HL-60 (cell line): ENCODE measurements around the gene SLC7A4.

Experiments used
- DNase-seq, 2 experiments: peaks; one replicate each; pipeline ENCODE4 v3.0.0-alpha.2; 2010 to 2020; ENCODE audit warnings: low read depth in 1 of 2, low spot score in 1 of 2
- H3K27ac ChIP-seq: fragments of 250-450 bp; sonication (Bioruptor Pico); replicated peaks from 2 replicates; pipeline ENCODE4 v1.5.1; 2020; ENCODE audit warnings: mild to moderate bottlenecking, moderate library complexity
- H3K27me3 ChIP-seq: fragments of 250-450 bp; sonication (Bioruptor Pico); 2 replicates; pipeline ENCODE4 v1.5.1; 2021; ENCODE audit warnings: mild to moderate bottlenecking, moderate library complexity; ENCODE audit not compliant: insufficient read depth, poor library complexity, severe bottlenecking
- H3K4me3 ChIP-seq: replicated peaks from 2 replicates; pipeline ENCODE4 v1.5.1; 2011; ENCODE audit warnings: mild to moderate bottlenecking, control low read depth, low read length; ENCODE audit not compliant: insufficient read depth
- CTCF ChIP-seq: IDR thresholded peaks from one replicate; pipeline ENCODE4 v1.5.1; 2011; ENCODE audit warnings: low read length, control low read depth, inconsistent platforms; ENCODE audit not compliant: insufficient read depth
- GABPA ChIP-seq: IDR thresholded peaks from 2 replicates; pipeline ENCODE4 v1.6.1; 2012; ENCODE audit warnings: low read depth
- POLR2AphosphoS5 ChIP-seq: IDR thresholded peaks from 2 replicates; pipeline ENCODE4 v1.6.1; 2012; ENCODE audit warnings: low read depth
- REST ChIP-seq: IDR thresholded peaks from 2 replicates; pipeline ENCODE4 v1.6.1; 2012; ENCODE audit warnings: low read depth; ENCODE audit not compliant: insufficient replicate concordance
- SPI1 ChIP-seq: IDR thresholded peaks from 2 replicates; pipeline ENCODE4 v1.6.1; 2012; ENCODE audit warnings: low read depth, mild to moderate bottlenecking, borderline replicate concordance

Gene SLC7A4

GRCh38 chr22:21015466-21016006 is 16.8 kb downstream of the SLC7A4 start:
- DNase-seq = no peak
- H3K27ac ChIP-seq = no peak overlapping the region
- H3K4me3 ChIP-seq = no peak overlapping the region
- H3K27me3 ChIP-seq = peaks cover 24% of the 10 kb centered on the region
- TF ChIP-seq CTCF = no peak
- no peak for TF ChIP-seq POLR2AphosphoS5
- TF ChIP-seq REST = no peak
- no peak for TF ChIP-seq SPI1
- no peak for TF ChIP-seq GABPA

- no peak for DNase-seq
- Histone ChIP-seq H3K27ac (no peak within 1 kb of the TSS), H3K27me3 (peaks cover 24% of the 10 kb centered on the region), H3K4me3 (peak within 1 kb of the TSS; percentile 25)
- TF ChIP-seq SPI1 = no peak
- no peak for TF ChIP-seq POLR2AphosphoS5
- no peak for TF ChIP-seq REST
These were observed 17.5 kb downstream of the SLC7A4 start, which contains the start of gene P2RX6 for GRCh38 chr22:21014726-21015465. TSS of gene P2RX6 (plus strand) at chr22:21015165. CDS start at chr22:21015175, 10 bp downstream.

GRCh38 chr22:21014202-21014725 is 18.1 kb downstream of the SLC7A4 start:
- DNase-seq = peak; percentile 40 to 81
- H3K4me3 ChIP-seq = peak overlapping the region; percentile 25
- no peak overlapping the region for H3K27ac ChIP-seq
- TF ChIP-seq SPI1 (no peak), GABPA (no peak), POLR2AphosphoS5 (no peak), REST (no peak), CTCF (no peak)
- H3K27me3 ChIP-seq = peaks cover 24% of the 10 kb centered on the region
